ENCODE data around the gene HNF1B.

GRCh38 chr17:37781451-37781850 is 36.6 kb upstream of the HNF1B start:
- TF ChIP-seq, protein P1, sequence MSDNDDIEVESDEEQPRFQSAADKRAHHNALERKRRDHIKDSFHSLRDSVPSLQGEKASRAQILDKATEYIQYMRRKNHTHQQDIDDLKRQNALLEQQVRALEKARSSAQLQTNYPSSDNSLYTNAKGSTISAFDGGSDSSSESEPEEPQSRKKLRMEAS (IDR thresholded peaks at IDR 0.05; ENCODE audit: low read depth, low read length) = no peak
- no peak for TF ChIP-seq IRF3 (IDR thresholded peaks at IDR 0.05)
- TF ChIP-seq POLR2AphosphoS5 (IDR thresholded peaks at IDR 0.05; ENCODE audit: low read length) = no peak
- TF ChIP-seq SREBF1 (IDR thresholded peaks at IDR 0.05; ENCODE audit: low read length) = no peak
- TF ChIP-seq, protein P2, sequence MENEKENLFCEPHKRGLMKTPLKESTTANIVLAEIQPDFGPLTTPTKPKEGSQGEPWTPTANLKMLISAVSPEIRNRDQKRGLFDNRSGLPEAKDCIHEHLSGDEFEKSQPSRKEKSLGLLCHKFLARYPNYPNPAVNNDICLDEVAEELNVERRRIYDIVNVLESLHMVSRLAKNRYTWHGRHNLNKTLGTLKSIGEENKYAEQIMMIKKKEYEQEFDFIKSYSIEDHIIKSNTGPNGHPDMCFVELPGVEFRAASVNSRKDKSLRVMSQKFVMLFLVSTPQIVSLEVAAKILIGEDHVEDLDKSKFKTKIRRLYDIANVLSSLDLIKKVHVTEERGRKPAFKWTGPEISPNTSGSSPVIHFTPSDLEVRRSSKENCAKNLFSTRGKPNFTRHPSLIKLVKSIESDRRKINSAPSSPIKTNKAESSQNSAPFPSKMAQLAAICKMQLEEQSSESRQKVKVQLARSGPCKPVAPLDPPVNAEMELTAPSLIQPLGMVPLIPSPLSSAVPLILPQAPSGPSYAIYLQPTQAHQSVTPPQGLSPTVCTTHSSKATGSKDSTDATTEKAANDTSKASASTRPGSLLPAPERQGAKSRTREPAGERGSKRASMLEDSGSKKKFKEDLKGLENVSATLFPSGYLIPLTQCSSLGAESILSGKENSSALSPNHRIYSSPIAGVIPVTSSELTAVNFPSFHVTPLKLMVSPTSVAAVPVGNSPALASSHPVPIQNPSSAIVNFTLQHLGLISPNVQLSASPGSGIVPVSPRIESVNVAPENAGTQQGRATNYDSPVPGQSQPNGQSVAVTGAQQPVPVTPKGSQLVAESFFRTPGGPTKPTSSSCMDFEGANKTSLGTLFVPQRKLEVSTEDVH (IDR thresholded peaks at IDR 0.05; ENCODE audit: low read depth, partially characterized antibody) = no peak
- TF ChIP-seq LARP7 (IDR thresholded peaks at IDR 0.05) = no peak
- TF ChIP-seq, protein P3, sequence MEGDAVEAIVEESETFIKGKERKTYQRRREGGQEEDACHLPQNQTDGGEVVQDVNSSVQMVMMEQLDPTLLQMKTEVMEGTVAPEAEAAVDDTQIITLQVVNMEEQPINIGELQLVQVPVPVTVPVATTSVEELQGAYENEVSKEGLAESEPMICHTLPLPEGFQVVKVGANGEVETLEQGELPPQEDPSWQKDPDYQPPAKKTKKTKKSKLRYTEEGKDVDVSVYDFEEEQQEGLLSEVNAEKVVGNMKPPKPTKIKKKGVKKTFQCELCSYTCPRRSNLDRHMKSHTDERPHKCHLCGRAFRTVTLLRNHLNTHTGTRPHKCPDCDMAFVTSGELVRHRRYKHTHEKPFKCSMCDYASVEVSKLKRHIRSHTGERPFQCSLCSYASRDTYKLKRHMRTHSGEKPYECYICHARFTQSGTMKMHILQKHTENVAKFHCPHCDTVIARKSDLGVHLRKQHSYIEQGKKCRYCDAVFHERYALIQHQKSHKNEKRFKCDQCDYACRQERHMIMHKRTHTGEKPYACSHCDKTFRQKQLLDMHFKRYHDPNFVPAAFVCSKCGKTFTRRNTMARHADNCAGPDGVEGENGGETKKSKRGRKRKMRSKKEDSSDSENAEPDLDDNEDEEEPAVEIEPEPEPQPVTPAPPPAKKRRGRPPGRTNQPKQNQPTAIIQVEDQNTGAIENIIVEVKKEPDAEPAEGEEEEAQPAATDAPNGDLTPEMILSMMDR (IDR thresholded peaks at IDR 0.05 in 2 of 3, conservative IDR thresholded peaks at IDR 0.05 in 1 of 3; ENCODE audit: control insufficient read depth in 2 of 3, extremely low read depth in 1 of 3, insufficient read depth in 1 of 3, low read depth in 3 of 3, low read length in 3 of 3) = no peak
